Measurements from ENCODE around the gene KRTAP10-3.
"Not testable (repeated sequence)": the region's sequence is repeated elsewhere in the genome, so short reads cannot be mapped to it uniquely, and the experiment has no call there.

The KRTAP10-3 gene

GRCh38 chr21:44590897-44591800 lies 32.6 kb upstream of the KRTAP10-3 start:
- DNase-seq (ENCODE audit: extremely low read depth in 1 of 2, low read depth in 1 of 2), result not testable (repeated sequence)

GRCh38 chr21:44590311-44590721 lies 31.7 kb upstream of the KRTAP10-3 start:
- DNase-seq (ENCODE audit: extremely low read depth in 1 of 2, low read depth in 1 of 2), result no peak

GRCh38 chr21:44589586-44590305 lies 31.2 kb upstream of the KRTAP10-3 start:
- DNase-seq (ENCODE audit: extremely low read depth in 1 of 2, low read depth in 1 of 2), result no peak

GRCh38 chr21:44589094-44589493 lies 30.5 kb upstream of the KRTAP10-3 start:
- DNase-seq (ENCODE audit: extremely low read depth in 1 of 2, low read depth in 1 of 2), result no peak

GRCh38 chr21:44585892-44586291 lies 27.3 kb upstream of the KRTAP10-3 start:
- DNase-seq (ENCODE audit: extremely low read depth in 1 of 2, low read depth in 1 of 2), result no peak

- no peak for DNase-seq (ENCODE audit: extremely low read depth in 1 of 2, low read depth in 1 of 2)
These were observed 25.2 kb upstream of the KRTAP10-3 start for GRCh38 chr21:44583800-44584147.

GRCh38 chr21:44583089-44583799 lies 24.6 kb upstream of the KRTAP10-3 start:
- no peak for DNase-seq (ENCODE audit: extremely low read depth in 1 of 2, low read depth in 1 of 2)

- no peak for DNase-seq (ENCODE audit: extremely low read depth in 1 of 2, low read depth in 1 of 2)
These were observed 23.5 kb upstream of the KRTAP10-3 start for GRCh38 chr21:44582055-44582454.

GRCh38 chr21:44581158-44581557 lies 22.6 kb upstream of the KRTAP10-3 start:
- DNase-seq (ENCODE audit: extremely low read depth in 1 of 2, low read depth in 1 of 2), result no peak

- DNase-seq (ENCODE audit: extremely low read depth in 1 of 2, low read depth in 1 of 2), result not testable (repeated sequence)
These were observed 21.7 kb upstream of the KRTAP10-3 start, which contains the start of gene KRTAP10-5 for GRCh38 chr21:44580231-44580821. TSS of gene KRTAP10-5 (minus strand) at chr21:44580604. CDS start at chr21:44580578, 26 bp downstream.

GRCh38 chr21:44579833-44580144 lies 21.2 kb upstream of the KRTAP10-3 start:
- no peak for DNase-seq (ENCODE audit: extremely low read depth in 1 of 2, low read depth in 1 of 2)

GRCh38 chr21:44579056-44579832 lies 20.6 kb upstream of the KRTAP10-3 start:
- no peak for DNase-seq (ENCODE audit: extremely low read depth in 1 of 2, low read depth in 1 of 2)

GRCh38 chr21:44578371-44579055 lies 19.9 kb upstream of the KRTAP10-3 start:
- no peak for DNase-seq (ENCODE audit: extremely low read depth in 1 of 2, low read depth in 1 of 2)

- DNase-seq (ENCODE audit: extremely low read depth in 1 of 2, low read depth in 1 of 2), result no peak
These were observed 17.4 kb upstream of the KRTAP10-3 start for GRCh38 chr21:44576025-44576420.

GRCh38 chr21:44575307-44576024 lies 16.9 kb upstream of the KRTAP10-3 start:
- DNase-seq (ENCODE audit: extremely low read depth in 1 of 2, low read depth in 1 of 2), result no peak

GRCh38 chr21:44574457-44575306 lies 16.1 kb upstream of the KRTAP10-3 start:
- DNase-seq (ENCODE audit: extremely low read depth in 1 of 2, low read depth in 1 of 2), result no peak

GRCh38 chr21:44573630-44574456 lies 15.2 kb upstream of the KRTAP10-3 start, which contains the start of gene KRTAP10-4:
TSS of gene KRTAP10-4 (plus strand) at chr21:44573729. CDS start at chr21:44573759, 30 bp downstream.
- DNase-seq (ENCODE audit: extremely low read depth in 1 of 2, low read depth in 1 of 2), result not testable (repeated sequence)

All from activated CD8-positive, alpha-beta memory T cell treated with anti-CD3 and anti-CD28 coated beads for 1 hour (primary cell).